ENCODE measurements around the gene AQP9.

- TF ChIP-seq, protein P1, sequence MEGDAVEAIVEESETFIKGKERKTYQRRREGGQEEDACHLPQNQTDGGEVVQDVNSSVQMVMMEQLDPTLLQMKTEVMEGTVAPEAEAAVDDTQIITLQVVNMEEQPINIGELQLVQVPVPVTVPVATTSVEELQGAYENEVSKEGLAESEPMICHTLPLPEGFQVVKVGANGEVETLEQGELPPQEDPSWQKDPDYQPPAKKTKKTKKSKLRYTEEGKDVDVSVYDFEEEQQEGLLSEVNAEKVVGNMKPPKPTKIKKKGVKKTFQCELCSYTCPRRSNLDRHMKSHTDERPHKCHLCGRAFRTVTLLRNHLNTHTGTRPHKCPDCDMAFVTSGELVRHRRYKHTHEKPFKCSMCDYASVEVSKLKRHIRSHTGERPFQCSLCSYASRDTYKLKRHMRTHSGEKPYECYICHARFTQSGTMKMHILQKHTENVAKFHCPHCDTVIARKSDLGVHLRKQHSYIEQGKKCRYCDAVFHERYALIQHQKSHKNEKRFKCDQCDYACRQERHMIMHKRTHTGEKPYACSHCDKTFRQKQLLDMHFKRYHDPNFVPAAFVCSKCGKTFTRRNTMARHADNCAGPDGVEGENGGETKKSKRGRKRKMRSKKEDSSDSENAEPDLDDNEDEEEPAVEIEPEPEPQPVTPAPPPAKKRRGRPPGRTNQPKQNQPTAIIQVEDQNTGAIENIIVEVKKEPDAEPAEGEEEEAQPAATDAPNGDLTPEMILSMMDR (IDR thresholded peaks at IDR 0.05; ENCODE audit: low read length): no peak
- TF ChIP-seq EZH2 (optimal IDR thresholded peaks at IDR 0.05; ENCODE audit: low read depth, low read length): no peak
These were observed 90.5 kb downstream of the AQP9 start for GRCh38 chr15:58228718-58229117.
